Lung (tissue), 12 donors: ENCODE measurements around the gene PARVB. TPM values are rescaled to one million over a fixed set of nuclear protein-coding genes. Genes with fewer than 3 reads are reported as not detected.

ENCODE experiments used
- ATAC-seq: fragments of 200-7000 bp; cut with Tn5 transposase; one replicate; pipeline ENCODE4 v1.9.1; 2020; ENCODE audit warnings: moderate number of reproducible peaks; ENCODE audit not compliant: insufficient read depth, low FRiP score
- DNase-seq, 3 donors: peaks; one replicate each; pipeline ENCODE4 v3.0.0-alpha.2; 2013 to 2017
- H3K27ac ChIP-seq, 2 donors: one replicate each; pipeline ENCODE4 v1.5.1; 2013; ENCODE audit warnings: mild to moderate bottlenecking in 2 of 2, moderate library complexity in 2 of 2, control low read depth in 1 of 2, inconsistent platforms in 1 of 2, low read depth in 1 of 2, low read length in 1 of 2
- H3K27me3 ChIP-seq, 3 donors: one replicate each; pipeline ENCODE4 v1.5.1; 2013; ENCODE audit warnings: low read length in 2 of 3; ENCODE audit not compliant: control insufficient read depth in 3 of 3, insufficient read depth in 3 of 3
- H3K36me3 ChIP-seq, 4 donors: one replicate each; pipeline ENCODE4 v1.5.1; 2013; ENCODE audit warnings: low read length in 4 of 4, mild to moderate bottlenecking in 1 of 4, moderate library complexity in 1 of 4; ENCODE audit not compliant: control insufficient read depth in 4 of 4, insufficient read depth in 4 of 4
- H3K4me1 ChIP-seq, 5 donors: one replicate each; pipeline ENCODE4 v1.5.1; 2013; ENCODE audit warnings: low read length in 5 of 5, mild to moderate bottlenecking in 2 of 5, moderate library complexity in 1 of 5; ENCODE audit not compliant: control insufficient read depth in 5 of 5, insufficient read depth in 5 of 5
- H3K4me3 ChIP-seq: one replicate; pipeline ENCODE4 v1.5.1; 2013; ENCODE audit warnings: mild to moderate bottlenecking, control low read depth, moderate library complexity
- H3K9ac ChIP-seq, 2 donors: one replicate each; pipeline ENCODE4 v1.5.1; 2013; ENCODE audit warnings: low read length in 2 of 2, control low read depth in 1 of 2; ENCODE audit not compliant: insufficient read depth in 1 of 2
- H3K9me3 ChIP-seq, 4 donors: one replicate each; pipeline ENCODE4 v1.5.1; 2013; ENCODE audit warnings: low read length in 3 of 4, mild to moderate bottlenecking in 1 of 4, moderate library complexity in 1 of 4; ENCODE audit not compliant: control insufficient read depth in 4 of 4, insufficient read depth in 3 of 4
- CTCF ChIP-seq: IDR thresholded peaks from 2 replicates; pipeline ENCODE4 v1.5.1; 2012; ENCODE audit warnings: mild to moderate bottlenecking; ENCODE audit errors: control extremely low read depth, extremely low read depth
- WGBS, 2 donors: extraction: QIAGEN DNeasy Blood & Tissue Kit; methylation state at CpG; one replicate each; pipeline ENCODE4 v1.1.7; 2013; 5-methylcytosine and 5-hydroxymethylcytosine counted together
- polyA plus RNA-seq, 2 donors: library from polyadenylated mRNA; stranded (reverse); fragments of 200-250 nt; gene quantifications; one replicate each; pipeline ENCODE4 v1.2.1, GENCODE V29; 2013
- total RNA-seq, 2 donors: library from RNA; depleted of rRNA in 1 of 2; stranded (reverse); fragments of >200 nt in 1 of 2; gene quantifications; one replicate each; pipeline ENCODE4 v1.2.1, GENCODE V29; 2014 to 2021
- donor health status: control.
- donor health status: control.
- donor health status: Bipolar disorder and iron deficiency.
- donor health status: healthy.
- donor health status: DM: yes; HTN: yes; CAD: no.

PARVB gene
- total and polyA plus RNA-seq, 4 donors = 16.9 to 64.2 (median 49.7) TPM

- H3K27ac ChIP-seq = no peak overlapping the region
- ATAC-seq (no peak), DNase-seq (no peak)
- H3K36me3 ChIP-seq = no peaks in the 10 kb centered on the region
- no peaks in the 10 kb centered on the region for H3K27me3 ChIP-seq
- no peaks in the 10 kb centered on the region for H3K9me3 ChIP-seq
- no peak overlapping the region for H3K4me3 ChIP-seq
- 83 to 90% methylated on average over 11 of the region's 11 CpGs for WGBS, 2 donors
- H3K9ac ChIP-seq = no peak overlapping the region
- no peak for TF ChIP-seq CTCF
- peaks cover 0 to 7% (median 0%) of the 10 kb centered on the region in 5 donors for H3K4me1 ChIP-seq
Measured at GRCh38 chr22:44074337-44074984, 50.4 kb downstream of the PARVB start.

- 90 to 98% methylated on average over 12 of the region's 12 CpGs for WGBS, 2 donors
- no peak for TF ChIP-seq CTCF
- H3K9me3 ChIP-seq = no peaks in the 10 kb centered on the region
- peaks cover 0 to 7% (median 0%) of the 10 kb centered on the region in 5 donors for H3K4me1 ChIP-seq
- no peak overlapping the region for H3K4me3 ChIP-seq
- DNase-seq (no peak), ATAC-seq (no peak)
- no peaks in the 10 kb centered on the region for H3K27me3 ChIP-seq
- H3K27ac ChIP-seq = no peak overlapping the region
- no peaks in the 10 kb centered on the region for H3K36me3 ChIP-seq
- H3K9ac ChIP-seq = no peak overlapping the region
Measured at GRCh38 chr22:44075022-44075421, 50.9 kb downstream of the PARVB start.

GRCh38 chr22:44075670-44076069 lies 51.6 kb downstream of the PARVB start:
- no peaks in the 10 kb centered on the region for H3K9me3 ChIP-seq

More at GRCh38 chr22:44075670-44076069, 51.6 kb downstream of the PARVB start:
- no peak overlapping the region for H3K9ac ChIP-seq
- no peaks in the 10 kb centered on the region for H3K27me3 ChIP-seq
- TF ChIP-seq CTCF = no peak
- no peak overlapping the region for H3K4me3 ChIP-seq
- H3K4me1 ChIP-seq = peaks cover 0 to 7% (median 0%) of the 10 kb centered on the region in 5 donors
- ATAC-seq (no peak), DNase-seq (no peak)
- H3K36me3 ChIP-seq = no peaks in the 10 kb centered on the region
- no peak overlapping the region for H3K27ac ChIP-seq
- 90 to 92% methylated on average over 11 of the region's 11 CpGs for WGBS, 2 donors
